NOMO-1 (cell line): ENCODE data around the gene TGM5.
"Not testable (repeated sequence)": the region's sequence is repeated elsewhere in the genome, so short reads cannot be mapped to it uniquely, and the experiment has no call there.

Experiments
- DNase-seq, 2 experiments: peaks; one replicate each; lab custom pipeline; 2025; ENCODE audit not compliant: unreplicated experiment in 2 of 2; lab: John Stamatoyannopoulos, UW

The TGM5 gene

DNA sequence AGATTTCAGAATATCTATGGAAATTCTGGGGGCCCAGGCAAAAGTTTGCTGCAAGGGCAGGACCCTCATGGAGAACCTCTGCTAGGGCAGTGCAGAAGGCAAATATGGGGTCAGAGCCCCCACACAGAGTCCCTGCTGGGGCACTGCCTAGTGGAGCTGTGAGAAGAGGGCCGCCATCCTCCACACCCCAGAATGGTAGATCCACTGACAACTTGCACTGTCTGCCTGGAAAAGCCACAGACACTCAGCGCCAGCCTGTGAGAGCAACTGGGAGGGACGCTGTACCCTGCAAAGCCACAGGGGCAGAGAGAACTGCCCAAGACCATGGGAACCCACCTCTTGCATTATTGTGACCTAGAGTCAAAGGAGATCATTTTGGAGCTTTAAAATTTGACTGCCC, 67.7 kb downstream of the TGM5 start:
- DNase-seq: no peak

DNA sequence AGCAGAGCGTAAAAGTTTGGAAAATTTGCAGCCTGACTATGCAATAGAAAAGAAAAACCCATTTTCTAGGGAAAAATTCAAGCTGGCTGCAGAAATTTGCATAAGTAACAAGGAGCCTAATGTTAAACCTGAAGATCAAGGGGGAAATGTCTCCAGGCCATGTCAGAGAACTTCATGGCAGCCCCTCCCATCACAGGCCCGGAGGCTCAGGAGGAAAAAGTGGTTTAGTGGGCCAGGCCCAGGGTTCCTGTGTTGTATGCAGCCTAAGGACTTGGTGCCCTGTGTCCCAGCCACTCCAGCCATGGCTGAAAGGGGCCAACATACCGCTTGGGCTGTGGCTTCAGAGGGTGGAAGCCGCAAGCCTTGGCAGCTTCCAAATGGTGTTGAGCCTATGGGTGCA, 68.2 kb downstream of the TGM5 start:
- not testable (repeated sequence) for DNase-seq

DNA sequence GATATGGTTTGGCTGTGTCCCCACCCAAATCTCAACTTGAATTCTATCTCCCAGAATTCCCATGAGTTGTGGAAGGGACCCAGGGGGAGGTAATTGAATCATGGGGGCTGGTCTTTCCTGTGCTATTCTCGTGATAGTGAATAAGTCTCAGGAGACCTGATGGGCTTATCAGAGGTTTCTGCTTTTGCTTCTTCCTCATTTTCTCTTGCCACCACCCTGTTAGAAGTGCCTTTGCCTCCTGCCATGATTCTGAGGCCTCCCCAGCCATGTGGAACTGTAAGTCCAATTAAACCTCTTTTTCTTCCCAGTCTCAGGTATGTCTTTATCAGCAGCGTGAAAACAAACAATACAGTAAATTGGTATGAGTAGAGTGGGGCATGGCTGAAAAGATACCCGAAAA, 69.0 kb downstream of the TGM5 start:
- not testable (repeated sequence) for DNase-seq

DNA sequence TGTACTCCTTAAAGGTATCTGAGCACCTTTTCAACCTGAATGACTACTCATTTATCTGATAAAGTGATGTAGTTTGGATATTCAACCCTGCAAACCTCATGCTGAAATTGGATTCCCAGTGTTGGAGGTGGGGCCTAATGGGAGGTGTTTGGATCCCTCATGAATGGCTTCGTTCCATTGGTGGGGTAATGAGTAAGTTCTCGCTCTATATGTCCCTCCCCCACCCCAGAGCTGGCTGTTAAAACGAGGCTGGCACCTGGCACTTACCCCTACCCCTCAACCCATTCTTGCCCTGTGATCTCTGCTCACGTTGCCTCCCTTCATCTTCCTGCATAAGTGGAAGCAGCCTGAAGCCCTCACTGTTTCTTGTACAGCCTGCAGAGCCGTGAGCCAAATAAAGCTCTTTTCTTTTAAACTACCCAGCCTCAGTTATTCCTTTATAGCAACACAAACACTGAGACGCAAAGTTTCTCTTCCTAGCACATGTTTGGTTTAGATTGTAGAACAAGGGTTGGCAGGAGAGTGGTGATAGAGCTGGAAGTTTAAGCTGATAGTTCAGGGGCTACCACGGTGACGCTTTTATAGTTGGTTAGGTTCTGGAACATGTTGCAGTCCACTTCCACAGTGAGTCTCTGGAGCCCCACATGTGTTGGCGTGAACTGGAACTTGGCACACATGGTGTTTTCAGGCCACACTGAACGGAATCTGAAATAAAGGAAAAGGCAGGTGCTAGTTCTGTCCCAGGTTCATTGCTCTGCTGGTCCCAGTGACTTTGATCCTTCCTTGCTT, 69.8 kb downstream of the TGM5 start:
- DNase-seq: no peak

DNA sequence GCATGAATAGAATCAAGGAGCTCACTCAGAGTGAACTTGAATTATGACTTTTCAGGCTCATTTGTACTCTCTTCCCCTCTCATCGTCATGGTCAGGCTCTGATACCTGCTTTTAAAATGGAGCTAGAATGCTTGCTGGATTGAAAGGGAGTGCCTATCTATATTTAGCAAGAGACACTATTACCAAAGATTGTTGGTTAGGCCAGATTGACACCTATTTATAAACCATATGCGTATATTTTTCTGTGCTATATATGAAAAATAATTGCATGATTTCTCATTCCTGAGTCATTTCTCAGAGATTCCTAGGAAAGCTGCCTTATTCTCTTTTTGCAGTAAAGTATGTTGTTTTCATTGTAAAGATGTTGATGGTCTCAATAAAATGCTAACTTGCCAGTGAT, 71.9 kb downstream of the TGM5 start:
- no peak for DNase-seq

DNA sequence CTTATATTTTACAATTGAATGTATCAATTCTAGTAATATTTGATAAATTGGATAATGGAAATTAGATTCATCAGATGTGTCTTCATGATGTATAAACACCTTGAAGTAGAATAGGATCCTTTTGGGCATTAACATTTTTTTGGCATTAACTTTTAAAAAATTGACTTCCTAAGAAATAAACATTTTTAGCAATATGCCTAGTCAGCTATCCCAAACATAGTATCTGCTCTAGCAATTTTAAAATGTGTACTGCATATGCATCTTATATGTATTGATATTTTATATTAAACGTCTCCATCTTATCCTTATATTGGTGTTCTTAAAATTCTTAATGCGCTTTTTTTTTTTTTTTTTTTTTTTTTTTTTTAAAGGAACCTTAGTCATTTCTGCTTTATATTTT, 73.0 kb downstream of the TGM5 start:
- DNase-seq: no peak

DNA sequence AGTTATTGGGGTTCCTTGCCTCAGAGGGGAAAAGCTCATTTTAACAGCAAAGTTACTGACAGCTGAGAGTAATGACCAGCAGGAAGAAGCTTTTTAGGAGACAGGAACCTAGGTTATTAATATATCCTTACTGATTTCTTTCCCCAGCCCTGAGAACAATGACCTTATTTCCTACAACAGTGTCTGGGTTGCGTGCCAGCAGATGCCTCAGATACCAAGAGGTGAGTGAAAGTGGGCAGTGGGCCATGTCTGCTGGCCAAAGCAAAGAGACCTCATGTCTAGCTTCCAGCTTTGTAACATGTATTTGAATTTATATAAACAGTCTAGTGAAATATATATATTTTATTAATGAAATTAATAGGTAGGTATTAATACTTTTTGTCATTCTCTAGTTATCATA, 76.5 kb downstream of the TGM5 start:
- no peak for DNase-seq

DNA sequence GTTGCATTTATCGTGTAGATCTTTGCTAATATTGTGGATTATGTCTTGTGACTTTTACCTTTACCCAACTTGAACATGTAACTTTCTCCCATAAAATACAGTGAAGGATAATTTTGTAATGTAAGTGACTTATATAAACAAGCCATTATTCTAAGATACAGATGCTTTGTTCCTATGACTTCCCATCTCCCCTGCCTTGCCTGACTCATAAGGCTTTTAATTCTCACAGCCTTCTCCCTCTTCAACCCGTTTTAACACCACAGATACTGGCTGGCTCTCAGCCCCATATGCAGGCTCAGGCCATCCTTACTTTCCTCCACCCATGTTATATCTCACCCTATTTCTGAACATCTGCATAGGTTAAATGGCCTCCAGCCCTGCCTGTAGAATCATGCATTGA, 77.4 kb downstream of the TGM5 start:
- DNase-seq: no peak

DNA sequence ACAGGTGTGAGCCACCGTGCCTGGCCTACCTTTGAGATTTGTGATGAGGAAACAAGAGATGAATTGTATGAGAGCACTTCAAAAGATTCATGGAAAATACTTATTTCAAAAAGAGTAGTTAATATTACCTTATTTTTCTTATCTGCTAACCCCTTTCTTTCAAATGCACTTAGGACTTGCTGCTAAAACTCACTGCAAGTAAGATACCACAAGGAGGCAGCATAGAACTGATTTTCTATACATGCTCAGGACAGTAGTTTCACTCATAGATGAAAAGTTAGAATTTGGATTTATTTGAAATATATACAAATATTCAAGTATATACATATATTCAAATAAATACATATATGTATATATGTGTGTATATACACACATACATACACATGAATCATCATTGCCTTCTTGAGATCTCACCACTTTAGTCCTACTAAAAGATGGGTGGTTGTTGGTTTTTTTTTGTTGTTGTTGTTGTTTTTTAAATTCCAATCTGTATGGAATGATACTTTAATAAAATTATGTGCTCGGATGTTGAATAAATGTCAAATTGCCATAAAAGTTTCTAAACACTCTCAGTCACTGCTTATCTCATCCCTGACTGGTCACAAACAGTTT, 79.1 kb downstream of the TGM5 start:
- peak; percentile 1 to 70 for DNase-seq

DNA sequence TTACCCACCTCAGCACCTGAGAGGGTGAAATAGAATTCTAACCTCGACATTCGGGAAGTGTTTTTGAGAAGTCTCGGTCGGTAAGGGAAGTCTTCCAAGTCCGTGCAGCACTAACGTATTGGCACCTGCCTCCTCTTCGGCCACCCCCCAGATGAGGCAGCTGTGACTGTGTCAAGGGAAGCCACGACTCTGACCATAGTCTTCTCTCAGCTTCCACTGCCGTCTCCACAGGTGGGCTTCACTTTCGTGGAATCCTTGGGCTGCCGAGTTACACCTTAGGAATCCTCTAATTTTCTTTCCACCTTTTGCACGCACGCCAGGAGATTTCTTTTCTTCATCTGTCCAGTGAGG, 80.8 kb downstream of the TGM5 start:
- DNase-seq: peak; percentile 33 to 40

DNA sequence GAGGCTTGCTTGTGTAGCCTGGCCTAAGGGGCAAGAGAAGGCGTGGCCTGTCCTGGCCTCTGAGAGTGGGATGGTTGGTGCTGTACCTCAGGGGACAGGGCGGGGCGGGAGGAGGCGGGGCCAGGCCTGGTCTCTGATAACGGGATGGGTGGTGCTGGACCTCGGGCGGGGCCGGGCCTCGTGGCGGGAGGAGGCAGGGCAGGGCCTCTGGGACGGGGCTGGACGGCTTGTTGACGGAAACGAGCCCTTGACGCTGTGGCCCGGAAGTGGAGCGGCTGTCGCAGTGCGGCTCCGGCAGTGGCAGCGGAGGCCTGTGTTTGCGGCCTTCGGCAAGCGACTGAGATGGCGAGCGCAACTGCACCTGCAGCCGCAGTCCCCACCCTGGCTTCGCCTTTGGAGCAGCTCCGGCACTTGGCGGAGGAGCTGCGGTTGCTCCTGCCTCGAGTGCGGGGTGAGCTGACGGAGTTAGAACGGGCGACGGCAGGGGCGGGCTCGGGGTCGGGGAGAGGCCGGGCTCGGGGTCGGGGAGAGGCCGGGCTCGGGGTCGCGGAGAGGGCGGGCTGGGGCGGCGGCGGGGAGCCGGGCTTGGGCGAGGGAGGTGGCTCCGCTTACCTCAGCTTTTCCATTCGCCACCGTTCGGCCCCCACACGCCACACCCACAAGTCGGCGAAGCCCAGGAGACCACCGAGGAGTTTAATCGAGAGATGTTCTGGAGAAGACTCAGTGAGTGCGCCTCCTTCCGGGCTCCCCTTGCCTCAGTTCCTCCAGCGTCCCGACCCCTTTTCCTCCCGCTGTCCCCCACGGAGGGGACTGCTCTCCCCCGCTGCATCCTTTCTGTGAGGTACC, 81.3 kb downstream of the TGM5 start, which contains the start of gene CCNDBP1:
CCNDBP1 (plus strand) TSS at position 247 of the 846 bp plus-strand sequence; CDS start at position 343, 96 bp downstream.
- DNase-seq: peak; percentile 93 to 97

DNA sequence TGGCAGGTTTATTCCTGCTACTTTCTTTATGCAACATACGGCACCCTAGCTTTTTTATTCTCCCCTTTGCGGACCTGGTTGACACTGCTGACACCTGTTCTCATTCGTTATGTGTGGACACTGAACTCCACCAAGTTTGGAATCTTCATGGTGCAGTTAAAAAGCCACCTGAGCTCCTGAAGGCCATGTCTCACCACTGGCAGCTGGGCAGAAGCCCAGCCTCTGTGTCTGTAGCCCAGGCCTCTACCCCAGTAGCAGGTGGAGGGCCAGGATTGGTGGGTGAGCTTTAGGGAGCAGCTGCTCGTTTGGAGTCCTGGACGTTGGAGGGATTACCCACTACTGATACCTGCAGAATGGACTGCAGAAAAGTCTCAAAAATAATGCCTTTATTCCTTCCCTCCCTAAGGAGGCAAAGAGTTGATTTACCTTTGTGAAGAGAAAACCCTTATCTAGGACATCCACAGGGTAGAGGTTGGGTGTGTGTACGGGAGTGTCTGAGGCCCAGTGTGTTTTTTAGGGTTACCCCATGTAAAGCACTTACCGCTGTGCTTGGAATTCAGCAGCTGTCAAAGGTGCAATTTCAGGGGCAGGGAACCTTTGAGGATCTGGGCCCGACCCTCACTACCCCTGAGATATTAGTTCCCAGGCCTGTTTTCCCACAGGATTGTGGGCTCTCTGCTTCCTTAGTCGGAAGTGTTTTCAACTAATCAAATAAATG, 82.2 kb downstream of the TGM5 start:
- DNase-seq: no peak

DNA sequence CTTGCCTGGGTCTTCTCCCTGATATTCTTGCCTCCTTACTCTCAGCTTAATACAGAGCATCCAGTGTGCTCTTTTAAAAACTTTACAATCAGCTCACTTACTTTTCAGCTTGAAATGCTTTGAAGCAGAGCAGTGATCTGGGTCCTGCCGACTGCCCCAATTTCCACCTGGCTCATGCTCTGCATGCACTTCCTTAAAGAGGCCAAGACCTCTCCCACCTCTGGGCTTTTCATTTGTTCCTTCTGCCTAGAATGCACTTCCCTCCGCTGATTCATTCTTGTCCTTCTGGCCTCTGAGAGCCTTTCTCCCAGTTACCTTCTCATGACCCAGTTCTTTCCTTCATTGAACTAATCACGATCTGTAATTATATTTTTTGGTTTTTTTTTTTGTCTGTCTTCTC, 83.5 kb downstream of the TGM5 start:
- DNase-seq: no peak
